Measurements from ENCODE around the gene ZNF578.

ZNF578 gene

GRCh38 chr19:52442179-52442578 lies 11.2 kb upstream of the ZNF578 start:
- no peak overlapping the region for H3K9ac ChIP-seq
- no peaks in the 10 kb centered on the region for H3K27me3 ChIP-seq (ENCODE audit: control insufficient read depth, insufficient read depth, low read length)
- no peaks in the 10 kb centered on the region for H3K36me3 ChIP-seq (ENCODE audit: control insufficient read depth, insufficient read depth, low read length)
- H3K27ac ChIP-seq: no peak overlapping the region
- H3K4me2 ChIP-seq (ENCODE audit: low read length): no peak overlapping the region
- no peaks in the 10 kb centered on the region for H3K4me1 ChIP-seq
- H3K79me2 ChIP-seq: no peaks in the 10 kb centered on the region
- no peak overlapping the region for H3K4me3 ChIP-seq (ENCODE audit: low read depth, low read length)
- no peak overlapping the region for H2AFZ ChIP-seq
- H3K9me3 ChIP-seq (ENCODE audit: control insufficient read depth, low read length): no peaks in the 10 kb centered on the region
- no peak for TF ChIP-seq CTCF (IDR thresholded peaks at IDR 0.05)

GRCh38 chr19:52444506-52444905 lies 8.8 kb upstream of the ZNF578 start:
- H2AFZ ChIP-seq: no peak overlapping the region
- H3K27ac ChIP-seq: no peak overlapping the region
- no peaks in the 10 kb centered on the region for H3K9me3 ChIP-seq (ENCODE audit: control insufficient read depth, low read length)
- no peak overlapping the region for H3K9ac ChIP-seq
- H3K36me3 ChIP-seq (ENCODE audit: control insufficient read depth, insufficient read depth, low read length): no peaks in the 10 kb centered on the region
- H3K4me1 ChIP-seq: no peaks in the 10 kb centered on the region
- H3K79me2 ChIP-seq: no peaks in the 10 kb centered on the region
- H3K4me2 ChIP-seq (ENCODE audit: low read length): no peak overlapping the region
- TF ChIP-seq CTCF (IDR thresholded peaks at IDR 0.05): no peak
- H3K27me3 ChIP-seq (ENCODE audit: control insufficient read depth, insufficient read depth, low read length): no peaks in the 10 kb centered on the region
- H3K4me3 ChIP-seq (ENCODE audit: low read depth, low read length): no peak overlapping the region

GRCh38 chr19:52451241-52451640 lies 2.1 kb upstream of the ZNF578 start:
- H3K9ac ChIP-seq: no peak overlapping the region
- H3K79me2 ChIP-seq: no peaks in the 10 kb centered on the region
- no peaks in the 10 kb centered on the region for H3K4me1 ChIP-seq
- H3K27me3 ChIP-seq (ENCODE audit: control insufficient read depth, insufficient read depth, low read length): no peaks in the 10 kb centered on the region
- no peaks in the 10 kb centered on the region for H3K36me3 ChIP-seq (ENCODE audit: control insufficient read depth, insufficient read depth, low read length)
- no peak overlapping the region for H2AFZ ChIP-seq
- no peak overlapping the region for H3K27ac ChIP-seq
- H3K4me2 ChIP-seq (ENCODE audit: low read length): no peak overlapping the region
- H3K9me3 ChIP-seq (ENCODE audit: control insufficient read depth, low read length): no peaks in the 10 kb centered on the region
- TF ChIP-seq CTCF (IDR thresholded peaks at IDR 0.05): no peak
- no peak overlapping the region for H3K4me3 ChIP-seq (ENCODE audit: low read depth, low read length)

- no peaks in the 10 kb centered on the region for H3K4me1 ChIP-seq
- H3K4me2 ChIP-seq (ENCODE audit: low read length): no peak overlapping the region
- no peak for TF ChIP-seq CTCF (IDR thresholded peaks at IDR 0.05)
- H3K4me3 ChIP-seq (ENCODE audit: low read depth, low read length): no peak overlapping the region
- H3K36me3 ChIP-seq (ENCODE audit: control insufficient read depth, insufficient read depth, low read length): peaks cover 6% of the 10 kb centered on the region
- no peak overlapping the region for H3K27ac ChIP-seq
- no peaks in the 10 kb centered on the region for H3K9me3 ChIP-seq (ENCODE audit: control insufficient read depth, low read length)
- H2AFZ ChIP-seq: no peak overlapping the region
- H3K79me2 ChIP-seq: no peaks in the 10 kb centered on the region
- no peaks in the 10 kb centered on the region for H3K27me3 ChIP-seq (ENCODE audit: control insufficient read depth, insufficient read depth, low read length)
- H3K9ac ChIP-seq: no peak overlapping the region
Measured at GRCh38 chr19:52464798-52465470, 11.6 kb downstream of the ZNF578 start.

All from parathyroid adenoma (tissue), 2 donors.